Measurements from ENCODE around the gene C6orf132. TPM values are rescaled to one million over a fixed set of nuclear protein-coding genes. Genes with fewer than 3 reads are reported as not detected.

C6orf132 gene, protein sequence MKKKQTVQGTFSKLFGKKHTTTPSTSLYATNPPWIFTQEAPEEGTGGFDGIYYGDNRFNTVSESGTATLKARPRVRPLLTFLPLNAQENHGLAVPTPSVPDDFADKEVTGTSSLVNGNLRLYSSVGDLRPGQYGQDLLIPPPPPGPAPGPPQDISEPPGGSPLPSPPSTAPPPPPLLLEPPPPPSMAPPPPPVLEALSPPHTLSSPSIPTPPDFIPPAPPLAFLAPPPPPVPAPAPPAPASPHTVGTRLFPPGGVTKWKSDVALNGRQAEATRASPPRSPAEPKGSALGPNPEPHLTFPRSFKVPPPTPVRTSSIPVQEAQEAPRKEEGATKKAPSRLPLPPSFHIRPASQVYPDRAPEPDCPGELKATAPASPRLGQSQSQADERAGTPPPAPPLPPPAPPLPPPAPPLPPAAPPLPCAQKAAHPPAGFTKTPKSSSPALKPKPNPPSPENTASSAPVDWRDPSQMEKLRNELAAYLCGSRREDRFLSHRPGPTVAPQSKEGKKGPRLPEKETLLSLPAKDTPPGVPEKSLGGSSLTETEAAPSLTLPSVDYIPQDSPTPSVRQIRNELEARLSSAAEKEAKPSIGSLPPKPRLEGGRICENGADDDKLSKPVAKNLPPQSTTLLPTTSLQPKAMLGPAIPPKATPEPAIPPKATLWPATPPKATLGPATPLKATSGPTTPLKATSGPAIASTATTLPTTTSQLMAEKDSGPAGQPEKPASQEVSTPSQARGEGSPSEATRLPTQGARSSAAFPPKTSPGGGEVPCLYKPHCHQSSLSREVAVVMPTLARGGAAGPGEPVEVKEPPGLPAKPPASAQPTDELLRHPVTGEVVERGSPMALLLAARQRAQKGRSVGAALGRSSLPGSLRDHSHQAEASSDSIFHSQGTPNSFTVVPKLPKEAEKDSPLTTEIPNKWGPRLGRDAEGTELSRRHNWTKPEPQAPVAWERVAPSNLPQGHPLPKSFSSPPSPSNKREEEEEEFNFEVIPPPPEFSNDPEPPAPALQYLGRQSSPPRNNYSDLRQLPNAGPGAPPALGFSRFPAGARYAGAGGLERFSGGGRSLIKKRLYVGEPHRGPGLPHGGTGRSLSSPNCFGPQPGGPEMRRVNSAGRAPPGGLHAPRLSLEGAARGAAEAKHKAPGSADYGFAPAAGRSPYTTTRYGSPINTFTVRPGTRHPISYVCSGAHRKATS
- total RNA-seq, result 1 to 10 TPM in 1 of 2 donors, under 1 TPM in 1; 0.54 to 2.4 TPM

DNA sequence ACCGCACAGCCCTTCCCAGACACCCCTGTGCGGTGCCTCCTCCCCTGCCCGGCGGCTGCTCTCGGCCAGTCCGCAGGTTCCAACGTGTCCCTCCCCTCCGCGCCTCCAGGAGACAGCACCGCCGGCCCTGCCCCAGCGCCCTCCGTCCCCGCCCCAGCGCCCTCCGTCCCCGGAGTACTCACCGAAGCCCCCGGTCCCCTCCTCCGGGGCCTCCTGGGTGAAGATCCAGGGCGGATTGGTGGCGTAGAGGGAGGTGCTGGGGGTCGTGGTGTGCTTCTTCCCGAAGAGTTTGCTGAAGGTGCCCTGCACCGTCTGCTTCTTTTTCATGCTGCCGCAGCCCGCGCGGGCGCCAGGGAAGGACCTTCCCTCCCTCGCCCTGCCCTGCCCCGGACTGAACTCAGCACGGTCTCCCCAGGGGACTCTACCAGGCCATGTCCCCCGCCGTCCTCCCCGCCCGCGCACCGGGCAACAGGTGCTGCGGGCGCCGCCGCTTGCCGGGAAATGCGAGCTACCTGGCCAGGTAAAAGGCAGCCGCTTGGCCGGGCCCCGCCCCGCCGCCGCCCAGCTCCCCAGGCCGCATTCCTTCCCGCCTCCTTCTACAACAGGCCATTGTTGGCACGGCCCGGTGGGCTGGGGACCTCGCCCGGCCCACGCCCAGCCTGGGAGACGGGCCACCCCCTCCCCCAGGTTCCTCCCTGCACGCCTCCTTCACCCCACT lies at the start of gene C6orf132:
Gene C6orf132 (minus strand): TSS at position 503 of the 718 bp plus-strand sequence. CDS start 176 bp downstream, at position 327.
- H3K4me3 ChIP-seq, result peak within 1 kb of the TSS; percentile 70
- H3K27ac ChIP-seq, result no peak within 1 kb of the TSS
- no peaks in the 10 kb centered on the region for H3K36me3 ChIP-seq
- ATAC-seq (ENCODE audit: insufficient number of reproducible peaks, low FRiP score, low read depth) (no peak), DNase-seq (ENCODE audit: low spot score) (no peak)
- H3K27me3 ChIP-seq (replicated peaks; ENCODE audit: insufficient read depth), result peaks cover 5% of the 10 kb centered on the region
- no peaks in the 10 kb centered on the region for H3K9me3 ChIP-seq
- TF ChIP-seq, protein P1, sequence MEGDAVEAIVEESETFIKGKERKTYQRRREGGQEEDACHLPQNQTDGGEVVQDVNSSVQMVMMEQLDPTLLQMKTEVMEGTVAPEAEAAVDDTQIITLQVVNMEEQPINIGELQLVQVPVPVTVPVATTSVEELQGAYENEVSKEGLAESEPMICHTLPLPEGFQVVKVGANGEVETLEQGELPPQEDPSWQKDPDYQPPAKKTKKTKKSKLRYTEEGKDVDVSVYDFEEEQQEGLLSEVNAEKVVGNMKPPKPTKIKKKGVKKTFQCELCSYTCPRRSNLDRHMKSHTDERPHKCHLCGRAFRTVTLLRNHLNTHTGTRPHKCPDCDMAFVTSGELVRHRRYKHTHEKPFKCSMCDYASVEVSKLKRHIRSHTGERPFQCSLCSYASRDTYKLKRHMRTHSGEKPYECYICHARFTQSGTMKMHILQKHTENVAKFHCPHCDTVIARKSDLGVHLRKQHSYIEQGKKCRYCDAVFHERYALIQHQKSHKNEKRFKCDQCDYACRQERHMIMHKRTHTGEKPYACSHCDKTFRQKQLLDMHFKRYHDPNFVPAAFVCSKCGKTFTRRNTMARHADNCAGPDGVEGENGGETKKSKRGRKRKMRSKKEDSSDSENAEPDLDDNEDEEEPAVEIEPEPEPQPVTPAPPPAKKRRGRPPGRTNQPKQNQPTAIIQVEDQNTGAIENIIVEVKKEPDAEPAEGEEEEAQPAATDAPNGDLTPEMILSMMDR (IDR thresholded peaks at IDR 0.05), result no peak
- peaks cover 0 to 10% of the 10 kb centered on the region in 2 donors for H3K4me1 ChIP-seq (ENCODE audit: control insufficient read depth in 1 of 2, low read depth in 2 of 2)

DNA sequence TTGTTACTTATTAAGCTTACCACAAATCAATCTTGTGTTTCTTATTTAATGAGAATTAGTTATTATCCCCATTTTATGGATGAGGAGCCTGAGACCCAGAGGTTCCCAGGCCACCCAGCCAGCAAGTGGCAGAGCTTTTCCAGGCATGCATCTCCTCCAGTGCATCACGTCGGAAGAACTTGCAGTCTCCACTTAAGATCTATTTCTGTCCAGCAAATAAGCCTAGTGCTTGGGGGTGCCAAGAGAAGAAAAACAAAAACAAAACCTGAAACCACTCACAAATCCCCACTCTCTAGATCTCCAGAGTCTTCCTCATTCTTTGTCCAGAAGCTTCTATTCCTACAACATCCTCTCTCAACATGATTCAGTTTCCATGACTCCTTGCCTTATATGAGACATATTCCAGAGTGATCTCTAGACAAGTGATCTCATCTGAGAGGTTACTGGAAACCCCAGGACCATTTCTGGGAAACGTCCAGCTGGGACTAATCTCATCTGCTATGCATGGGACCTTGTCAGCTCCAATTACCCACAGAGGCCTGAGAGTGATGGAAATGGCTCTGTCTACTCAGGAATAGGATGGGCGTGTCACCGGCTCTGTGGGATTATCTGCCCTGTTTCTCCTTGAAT lies 48.2 kb upstream of the C6orf132 start:
- ATAC-seq (ENCODE audit: insufficient number of reproducible peaks, low FRiP score, low read depth) (no peak), DNase-seq (ENCODE audit: low spot score) (no peak)
- Histone ChIP-seq H3K4me3 (no peak overlapping the region), H3K9me3 (no peaks in the 10 kb centered on the region), H3K27me3 (replicated peaks; ENCODE audit: insufficient read depth) (no peaks in the 10 kb centered on the region), H3K36me3 (no peaks in the 10 kb centered on the region), H3K4me1 (ENCODE audit: control insufficient read depth in 1 of 2, low read depth in 2 of 2) (no peaks in the 10 kb centered on the region), H3K27ac (no peak overlapping the region)
- TF ChIP-seq, protein P1 (IDR thresholded peaks at IDR 0.05), result no peak

DNA sequence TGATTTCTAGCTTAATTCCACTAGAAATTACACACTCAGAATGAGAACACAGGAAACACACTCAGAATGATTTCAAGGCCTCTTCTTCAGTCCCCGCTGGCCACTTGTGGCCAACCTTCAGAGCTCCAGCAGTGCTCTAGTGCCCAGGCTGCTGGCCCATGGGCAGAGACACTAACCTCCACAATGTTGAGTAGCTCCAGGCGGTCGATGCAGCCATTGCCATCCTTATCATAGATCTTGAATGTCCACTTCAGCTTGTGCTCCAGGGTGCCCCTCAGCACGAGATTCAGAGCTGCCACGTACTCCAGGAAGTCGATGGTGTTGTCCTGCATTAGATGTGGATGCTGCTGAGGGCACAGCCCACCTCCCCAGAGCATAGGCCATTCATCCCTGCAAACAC lies 46.0 kb upstream of the C6orf132 start:
- no peak for DNase-seq (ENCODE audit: low spot score)
- Histone ChIP-seq H3K9me3 (no peaks in the 10 kb centered on the region), H3K4me1 (ENCODE audit: control insufficient read depth in 1 of 2, low read depth in 2 of 2) (no peaks in the 10 kb centered on the region), H3K27me3 (replicated peaks; ENCODE audit: insufficient read depth) (no peaks in the 10 kb centered on the region), H3K4me3 (no peak overlapping the region), H3K36me3 (no peaks in the 10 kb centered on the region), H3K27ac (no peak overlapping the region)
- ATAC-seq (ENCODE audit: insufficient number of reproducible peaks, low FRiP score, low read depth), result no peak
- TF ChIP-seq, protein P1 (IDR thresholded peaks at IDR 0.05), result no peak

DNA sequence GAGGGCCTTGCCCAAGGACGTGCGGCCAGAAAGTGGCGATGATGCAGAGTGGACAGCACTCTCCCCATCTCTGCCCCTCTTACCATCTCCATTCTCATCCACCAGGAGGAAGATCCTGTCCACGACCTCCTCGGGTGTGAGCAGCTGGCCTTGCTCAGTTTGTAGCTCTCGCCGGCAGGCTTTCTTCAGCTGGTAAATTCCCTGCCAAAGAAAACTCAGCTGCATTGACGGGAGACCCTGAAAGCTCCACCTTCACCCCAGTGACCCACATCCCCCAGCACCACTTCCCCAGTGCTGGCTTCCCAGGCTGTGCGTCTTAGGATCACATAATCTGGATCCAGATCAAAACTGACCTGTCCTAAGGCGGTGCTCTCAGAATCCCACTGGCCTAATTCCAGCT lies 43.2 kb upstream of the C6orf132 start:
- Histone ChIP-seq H3K4me3 (no peak overlapping the region), H3K27me3 (replicated peaks; ENCODE audit: insufficient read depth) (no peaks in the 10 kb centered on the region), H3K27ac (no peak overlapping the region), H3K4me1 (ENCODE audit: control insufficient read depth in 1 of 2, low read depth in 2 of 2) (no peaks in the 10 kb centered on the region), H3K36me3 (no peaks in the 10 kb centered on the region), H3K9me3 (no peaks in the 10 kb centered on the region)
- no peak for ATAC-seq (ENCODE audit: insufficient number of reproducible peaks, low FRiP score, low read depth)
- TF ChIP-seq, protein P1 (IDR thresholded peaks at IDR 0.05), result no peak
- DNase-seq (ENCODE audit: low spot score), result no peak
